ENCODE data around the gene TNFAIP8L3.

DNA sequence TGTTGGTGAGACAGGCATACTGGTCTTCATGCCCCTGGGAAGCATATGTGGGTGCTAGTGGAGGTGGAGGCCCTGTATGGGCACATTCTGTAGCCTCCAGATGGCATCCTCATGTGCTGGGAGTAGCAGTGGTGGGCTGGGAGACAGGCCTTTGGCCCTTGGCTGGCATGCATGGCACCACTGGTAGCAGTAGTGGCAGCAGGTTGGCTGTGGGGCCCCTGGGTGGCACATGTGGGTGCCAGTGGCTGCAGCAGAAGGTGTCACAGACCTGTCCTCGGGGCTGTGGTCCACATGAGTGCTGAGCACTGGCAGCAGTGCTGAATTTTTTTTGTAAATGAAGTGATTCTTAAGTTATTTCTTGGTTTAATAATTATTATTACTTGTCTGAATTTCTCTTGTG lies 71.2 kb downstream of the TNFAIP8L3 start:
- TF ChIP-seq, protein P1, sequence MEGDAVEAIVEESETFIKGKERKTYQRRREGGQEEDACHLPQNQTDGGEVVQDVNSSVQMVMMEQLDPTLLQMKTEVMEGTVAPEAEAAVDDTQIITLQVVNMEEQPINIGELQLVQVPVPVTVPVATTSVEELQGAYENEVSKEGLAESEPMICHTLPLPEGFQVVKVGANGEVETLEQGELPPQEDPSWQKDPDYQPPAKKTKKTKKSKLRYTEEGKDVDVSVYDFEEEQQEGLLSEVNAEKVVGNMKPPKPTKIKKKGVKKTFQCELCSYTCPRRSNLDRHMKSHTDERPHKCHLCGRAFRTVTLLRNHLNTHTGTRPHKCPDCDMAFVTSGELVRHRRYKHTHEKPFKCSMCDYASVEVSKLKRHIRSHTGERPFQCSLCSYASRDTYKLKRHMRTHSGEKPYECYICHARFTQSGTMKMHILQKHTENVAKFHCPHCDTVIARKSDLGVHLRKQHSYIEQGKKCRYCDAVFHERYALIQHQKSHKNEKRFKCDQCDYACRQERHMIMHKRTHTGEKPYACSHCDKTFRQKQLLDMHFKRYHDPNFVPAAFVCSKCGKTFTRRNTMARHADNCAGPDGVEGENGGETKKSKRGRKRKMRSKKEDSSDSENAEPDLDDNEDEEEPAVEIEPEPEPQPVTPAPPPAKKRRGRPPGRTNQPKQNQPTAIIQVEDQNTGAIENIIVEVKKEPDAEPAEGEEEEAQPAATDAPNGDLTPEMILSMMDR (IDR thresholded peaks at IDR 0.05) = no peak
- no peak for TF ChIP-seq POLR2A (IDR thresholded peaks at IDR 0.05)

Data from tibial nerve (tissue), 3 donors.